Urinary bladder (tissue), 4 donors: ENCODE measurements around the gene CENPN. TPM values are rescaled to one million over a fixed set of nuclear protein-coding genes. Genes with fewer than 3 reads are reported as not detected.

Experiments
- DNase-seq: peaks from one replicate; pipeline ENCODE4 v3.0.0-alpha.2; 2015; ENCODE audit errors: extremely low spot score
- H3K27ac ChIP-seq: one replicate; pipeline ENCODE4 v1.5.1; 2013; ENCODE audit warnings: low read depth, mild to moderate bottlenecking, moderate library complexity
- H3K36me3 ChIP-seq: one replicate; pipeline ENCODE4 v1.6.1; 2013; ENCODE audit warnings: mild to moderate bottlenecking, moderate library complexity; ENCODE audit not compliant: insufficient read depth
- H3K4me1 ChIP-seq: one replicate; pipeline ENCODE4 v1.6.1; 2013; ENCODE audit warnings: mild to moderate bottlenecking, moderate library complexity; ENCODE audit not compliant: insufficient read depth
- H3K4me3 ChIP-seq: one replicate; pipeline ENCODE4 v1.5.1; 2013; ENCODE audit warnings: low read depth, low read length
- WGBS: extraction: QIAGEN DNeasy Blood & Tissue Kit; methylation state at CpG from one replicate; pipeline ENCODE4 v1.1.7; 2013; 5-methylcytosine and 5-hydroxymethylcytosine counted together
- polyA plus RNA-seq: library from polyadenylated mRNA; stranded (reverse); fragments of 200-250 nt; gene quantifications from one replicate; pipeline ENCODE4 v1.2.3, GENCODE V29; 2013
- total RNA-seq: library from RNA; depleted of rRNA; stranded (reverse); fragments of >200 nt; gene quantifications from one replicate; pipeline ENCODE4 v1.2.3, GENCODE V29; 2014
- donor health status: healthy with polysubstance abuse.
- donor health status: healthy.

CENPN gene
- total and polyA plus RNA-seq, 2 donors, result 3.4 to 37.5 TPM

DNA sequence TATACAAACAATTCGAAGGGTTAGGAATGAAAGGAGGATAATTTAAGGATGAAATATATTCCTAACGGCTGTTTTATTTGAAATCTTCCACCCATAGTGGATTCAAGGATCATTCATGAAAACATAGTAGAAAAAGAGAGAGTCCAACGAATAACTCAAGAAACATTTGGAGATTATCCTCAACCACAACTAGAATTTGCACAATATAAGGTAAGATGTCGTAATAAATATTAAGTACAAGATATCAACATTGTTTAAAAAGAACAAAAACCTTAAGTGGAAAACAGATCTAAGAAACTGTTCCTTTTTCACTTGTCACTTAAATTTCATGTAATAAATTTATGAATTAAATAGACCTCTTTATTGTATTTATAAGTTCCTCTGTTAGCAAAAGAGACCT lies 19.4 kb downstream of the CENPN start:
- Histone ChIP-seq H3K4me1 (no peaks in the 10 kb centered on the region), H3K27ac (no peak overlapping the region), H3K36me3 (peaks cover 1% of the 10 kb centered on the region), H3K4me3 (no peak overlapping the region)
- DNase-seq, result no peak
- 88% methylated on average over 4 of the region's 4 CpGs for WGBS

DNA sequence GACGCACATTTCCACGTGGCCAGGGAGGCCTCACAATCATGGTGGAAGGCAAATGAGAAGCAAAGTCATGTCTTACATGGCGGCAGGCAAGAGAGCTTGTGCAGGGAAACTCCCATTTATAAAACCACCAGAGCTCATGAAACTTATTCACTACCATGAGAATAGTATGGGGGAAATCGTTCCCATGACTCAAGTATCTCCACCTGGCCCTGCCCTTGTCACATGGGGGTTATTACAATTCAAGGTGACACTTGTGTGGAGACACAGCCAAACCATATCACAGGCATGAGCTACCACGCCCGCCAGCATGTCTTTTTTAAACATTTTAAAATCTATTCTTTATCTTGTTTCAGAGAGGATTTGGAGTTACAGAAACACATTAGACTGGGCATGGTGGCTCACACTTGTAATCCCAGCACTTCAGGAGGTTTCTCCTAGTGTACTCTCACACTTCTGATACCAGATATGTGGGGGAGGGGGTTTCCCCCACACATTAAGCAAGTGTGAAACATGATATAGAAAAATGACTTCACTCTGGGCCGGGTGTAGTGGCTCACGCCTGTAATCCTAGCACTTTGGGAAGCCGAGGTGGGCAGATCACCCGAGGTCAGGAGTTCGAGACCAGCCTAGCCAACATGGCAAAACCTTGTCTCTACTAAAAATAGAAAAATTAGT lies 23.1 kb downstream of the CENPN start:
- Histone ChIP-seq H3K27ac (no peak overlapping the region), H3K4me3 (no peak overlapping the region), H3K36me3 (no peaks in the 10 kb centered on the region), H3K4me1 (no peaks in the 10 kb centered on the region)
- no peak for DNase-seq
- 95% methylated on average over 11 of the region's 11 CpGs for whole genome bisulfite sequencing

DNA sequence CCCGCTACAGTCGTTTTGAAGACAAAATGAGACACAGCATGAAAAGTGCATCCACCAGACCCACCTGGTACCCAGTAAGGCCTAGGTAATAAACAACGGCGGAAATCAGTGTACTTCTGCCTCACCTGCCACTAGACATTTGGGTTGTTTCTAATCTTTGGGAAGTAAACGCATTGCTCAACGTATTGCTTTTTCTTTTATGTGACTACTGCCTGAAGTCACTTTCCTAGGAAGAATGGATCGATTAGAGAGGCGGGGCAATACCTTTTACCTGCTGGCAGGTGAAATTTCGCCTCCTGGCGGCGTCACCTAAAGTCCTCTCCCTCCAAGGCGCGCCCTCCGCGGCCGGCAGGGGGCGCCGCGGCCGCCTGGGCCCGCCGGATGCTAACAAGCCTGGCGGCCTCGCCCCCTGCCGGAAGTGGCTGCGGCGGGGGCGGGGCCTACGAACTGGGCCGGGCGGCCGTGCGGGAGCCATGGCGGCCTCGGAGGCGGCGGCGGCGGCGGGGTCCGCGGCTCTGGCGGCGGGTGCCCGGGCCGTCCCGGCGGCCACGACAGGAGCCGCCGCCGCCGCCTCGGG lies 28.5 kb downstream of the CENPN start, which contains the start of gene ATMIN:
Gene ATMIN (plus strand): TSS at position 445 of the 577 bp plus-strand sequence. CDS start 29 bp downstream, at position 474.
- peak; percentile 33 for DNase-seq
- peak within 1 kb of the TSS; percentile 96 for H3K4me3 ChIP-seq
- no peaks in the 10 kb centered on the region for H3K4me1 ChIP-seq
- H3K36me3 ChIP-seq, result no peaks in the 10 kb centered on the region
- 5% methylated on average over 54 of the region's 54 CpGs for WGBS
- H3K27ac ChIP-seq, result peak within 1 kb of the TSS; percentile 69

DNA sequence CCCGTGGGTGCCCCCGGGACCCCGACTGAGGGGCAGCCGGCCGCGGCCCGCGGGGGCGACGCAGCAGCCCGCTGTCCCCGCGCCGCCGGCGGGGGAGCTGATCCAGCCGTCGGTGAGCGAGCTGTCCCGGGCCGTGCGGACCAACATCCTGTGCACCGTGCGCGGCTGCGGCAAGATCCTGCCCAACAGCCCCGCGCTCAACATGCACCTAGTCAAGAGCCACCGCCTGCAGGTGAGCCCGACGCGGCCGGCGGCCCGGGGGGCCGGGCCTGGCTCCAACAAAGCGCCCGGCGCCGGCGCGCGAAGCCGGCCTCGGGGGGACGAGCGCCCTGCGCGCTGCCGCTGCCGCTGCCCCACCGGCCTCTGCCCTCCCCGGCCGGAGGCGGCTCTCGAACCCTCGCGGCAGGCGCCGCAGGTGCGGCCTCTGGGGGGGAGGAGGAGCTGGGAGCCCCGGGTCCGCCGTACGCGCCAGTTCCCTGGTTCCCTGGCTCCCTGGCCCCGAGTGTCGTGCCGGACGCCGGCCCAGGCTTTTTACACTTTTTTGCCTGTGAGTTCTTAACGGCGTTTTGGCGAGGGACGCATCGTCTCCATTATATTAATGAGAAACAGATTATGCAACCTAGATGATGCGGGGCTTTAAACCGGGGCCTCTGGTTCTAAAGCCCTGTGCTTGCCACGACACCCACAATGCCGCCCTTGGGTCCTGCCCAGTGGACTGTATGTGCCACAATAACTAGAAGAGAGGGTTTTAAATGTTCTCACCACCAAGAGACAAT lies 29.1 kb downstream of the CENPN start:
- no peak for DNase-seq
- Histone ChIP-seq H3K27ac (peak overlapping the region; percentile 69), H3K36me3 (no peaks in the 10 kb centered on the region), H3K4me1 (no peaks in the 10 kb centered on the region), H3K4me3 (peak overlapping the region; percentile 96)
- WGBS, result under 1% methylated on average over 80 of the region's 80 CpGs

DNA sequence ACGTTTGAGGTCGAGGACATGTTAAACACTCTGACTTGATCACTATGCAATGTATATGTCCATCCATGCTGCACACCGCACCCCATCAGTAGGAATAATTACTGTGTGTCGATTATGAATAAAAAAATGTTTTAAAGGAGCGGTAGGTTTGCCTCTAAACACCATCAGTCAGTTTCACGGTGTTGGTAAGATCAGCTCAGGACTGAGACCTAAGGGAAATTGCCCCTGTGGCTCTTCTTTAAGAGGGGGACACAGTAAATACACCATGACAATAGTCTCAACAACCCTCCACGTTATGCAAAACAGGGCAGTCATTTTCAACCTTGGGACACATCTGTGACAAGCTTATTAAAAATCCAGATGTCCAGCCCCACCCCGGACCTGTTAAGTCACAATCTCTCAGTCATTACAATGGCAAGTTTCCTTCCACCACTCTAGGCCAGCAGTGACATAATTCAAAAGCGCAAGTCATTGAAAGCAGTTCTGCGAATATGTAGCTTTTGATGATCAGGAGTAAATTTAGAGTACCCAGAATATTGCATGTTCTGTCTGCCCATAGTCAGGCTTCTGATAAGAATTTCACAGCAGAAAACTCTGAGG lies 29.8 kb downstream of the CENPN start:
- no peak for DNase-seq
- H3K27ac ChIP-seq, result no peak overlapping the region
- 29% methylated on average over 10 of the region's 10 CpGs for WGBS
- H3K4me3 ChIP-seq, result peak overlapping the region; percentile 96
- peaks cover 3% of the 10 kb centered on the region for H3K36me3 ChIP-seq
- H3K4me1 ChIP-seq, result no peaks in the 10 kb centered on the region

DNA sequence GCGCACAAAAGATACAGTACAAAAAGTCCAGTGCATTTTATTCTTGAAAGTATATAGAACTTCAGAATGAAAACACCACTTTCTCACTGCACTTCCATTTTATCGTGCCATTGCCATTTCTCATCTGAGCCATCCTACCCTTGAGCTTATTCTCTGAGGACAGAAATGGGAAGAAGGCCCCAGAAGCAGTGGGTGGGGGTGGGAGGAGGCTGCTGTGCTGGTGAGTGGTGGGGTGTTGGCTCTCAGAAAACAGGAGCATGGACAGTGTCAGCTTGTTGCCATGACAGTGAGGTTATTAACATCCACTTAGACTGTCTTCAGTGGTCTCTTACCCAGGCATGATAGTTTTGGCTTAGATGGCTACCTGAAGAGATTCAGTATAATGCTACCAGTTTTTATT lies 33.1 kb downstream of the CENPN start:
- no peak overlapping the region for H3K4me3 ChIP-seq
- peaks cover 11% of the 10 kb centered on the region for H3K36me3 ChIP-seq
- no peak for DNase-seq
- H3K4me1 ChIP-seq, result no peaks in the 10 kb centered on the region
- no peak overlapping the region for H3K27ac ChIP-seq
- WGBS, result 92% methylated on average over 2 of the region's 2 CpGs

DNA sequence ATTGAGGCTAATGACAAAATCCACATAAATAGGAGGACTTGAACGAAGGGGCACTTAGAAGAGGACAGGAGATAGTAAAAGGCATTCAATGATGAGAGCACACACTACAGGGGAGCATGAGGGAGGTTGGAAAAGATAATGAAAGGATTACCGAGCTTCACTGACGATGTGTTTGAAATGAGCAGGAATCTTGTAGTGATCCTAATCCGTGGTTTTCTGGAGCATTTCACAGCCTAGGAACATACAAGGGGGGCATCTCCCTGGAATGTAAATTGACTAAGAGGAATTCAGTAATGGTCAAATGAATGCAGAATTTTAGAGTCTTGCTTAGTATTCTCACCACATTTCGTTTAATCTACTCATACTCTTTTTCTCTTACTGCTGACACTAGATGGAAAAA lies 33.8 kb downstream of the CENPN start:
- 76% methylated on average over 5 of the region's 5 CpGs for WGBS
- no peak overlapping the region for H3K27ac ChIP-seq
- DNase-seq, result no peak
- peaks cover 11% of the 10 kb centered on the region for H3K36me3 ChIP-seq
- H3K4me1 ChIP-seq, result no peaks in the 10 kb centered on the region
- no peak overlapping the region for H3K4me3 ChIP-seq

DNA sequence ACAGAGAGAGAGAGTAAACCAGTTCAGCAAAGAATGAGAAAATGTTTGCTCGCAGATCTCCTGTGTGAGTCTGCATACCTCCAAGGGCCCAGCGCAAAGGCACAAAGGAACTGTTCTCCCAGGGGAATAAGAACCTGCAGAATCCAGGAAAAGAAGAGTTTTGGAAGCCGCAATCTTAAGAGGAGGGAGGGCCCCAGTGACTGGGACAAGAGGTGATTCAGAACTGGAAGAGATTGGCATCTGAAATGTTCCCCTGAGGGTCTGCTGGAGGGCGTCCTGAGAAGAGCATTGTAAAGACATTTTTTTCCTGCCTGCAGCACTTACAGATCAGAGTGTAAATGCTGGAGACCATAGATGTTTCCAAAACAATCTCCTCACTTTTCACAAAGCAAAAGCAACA lies 34.7 kb downstream of the CENPN start:
- H3K4me3 ChIP-seq, result no peak overlapping the region
- 90% methylated on average over 4 of the region's 4 CpGs for WGBS
- H3K4me1 ChIP-seq, result no peaks in the 10 kb centered on the region
- H3K27ac ChIP-seq, result no peak overlapping the region
- no peak for DNase-seq
- peaks cover 11% of the 10 kb centered on the region for H3K36me3 ChIP-seq

DNA sequence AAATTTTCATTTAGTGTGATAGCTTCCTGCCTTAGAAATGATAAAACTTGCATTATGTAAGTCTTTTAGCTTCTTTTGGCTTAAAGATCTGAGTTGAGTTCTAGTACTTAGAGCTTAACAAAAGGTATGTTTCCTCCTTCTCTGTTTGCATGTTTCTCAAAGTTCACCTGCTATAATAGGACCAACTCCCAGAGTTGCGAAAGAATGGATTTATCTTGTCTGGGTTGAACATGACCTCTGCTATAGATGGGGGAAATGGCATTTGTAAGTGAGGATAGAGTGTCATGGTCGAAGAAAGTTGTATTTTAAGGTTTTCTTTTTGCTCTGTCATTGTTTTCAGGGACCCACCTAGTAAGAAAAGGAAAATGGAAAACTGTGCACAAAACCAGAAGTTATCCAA lies 35.8 kb downstream of the CENPN start:
- Histone ChIP-seq H3K4me1 (no peaks in the 10 kb centered on the region), H3K27ac (no peak overlapping the region), H3K36me3 (peaks cover 11% of the 10 kb centered on the region), H3K4me3 (no peak overlapping the region)
- no peak for DNase-seq
- WGBS, result 96% methylated on average over 2 of the region's 2 CpGs

DNA sequence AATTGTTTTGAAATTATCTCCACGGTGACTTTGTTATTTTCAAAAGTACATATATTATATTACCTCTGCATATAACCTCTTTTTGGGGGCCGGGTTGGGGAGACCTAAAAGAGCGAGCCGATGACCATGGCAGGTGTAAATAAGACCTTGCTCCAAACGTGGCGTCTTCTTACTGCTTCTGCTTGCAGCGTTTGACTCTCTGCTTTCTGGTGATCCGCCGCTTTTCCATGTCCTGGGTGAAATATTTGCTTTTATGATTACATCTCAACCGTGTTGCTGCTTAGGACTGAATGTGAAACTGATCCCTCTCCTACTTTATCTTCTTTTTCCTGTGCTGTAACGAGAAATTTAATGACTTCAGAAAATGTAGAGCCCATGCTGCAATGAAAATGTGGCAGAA lies 46.7 kb downstream of the CENPN start:
- DNase-seq, result no peak
- H3K36me3 ChIP-seq, result peaks cover 1% of the 10 kb centered on the region
- H3K4me3 ChIP-seq, result no peak overlapping the region
- WGBS, result 70% methylated on average over 11 of the region's 11 CpGs
- H3K4me1 ChIP-seq, result no peaks in the 10 kb centered on the region
- no peak overlapping the region for H3K27ac ChIP-seq

DNA sequence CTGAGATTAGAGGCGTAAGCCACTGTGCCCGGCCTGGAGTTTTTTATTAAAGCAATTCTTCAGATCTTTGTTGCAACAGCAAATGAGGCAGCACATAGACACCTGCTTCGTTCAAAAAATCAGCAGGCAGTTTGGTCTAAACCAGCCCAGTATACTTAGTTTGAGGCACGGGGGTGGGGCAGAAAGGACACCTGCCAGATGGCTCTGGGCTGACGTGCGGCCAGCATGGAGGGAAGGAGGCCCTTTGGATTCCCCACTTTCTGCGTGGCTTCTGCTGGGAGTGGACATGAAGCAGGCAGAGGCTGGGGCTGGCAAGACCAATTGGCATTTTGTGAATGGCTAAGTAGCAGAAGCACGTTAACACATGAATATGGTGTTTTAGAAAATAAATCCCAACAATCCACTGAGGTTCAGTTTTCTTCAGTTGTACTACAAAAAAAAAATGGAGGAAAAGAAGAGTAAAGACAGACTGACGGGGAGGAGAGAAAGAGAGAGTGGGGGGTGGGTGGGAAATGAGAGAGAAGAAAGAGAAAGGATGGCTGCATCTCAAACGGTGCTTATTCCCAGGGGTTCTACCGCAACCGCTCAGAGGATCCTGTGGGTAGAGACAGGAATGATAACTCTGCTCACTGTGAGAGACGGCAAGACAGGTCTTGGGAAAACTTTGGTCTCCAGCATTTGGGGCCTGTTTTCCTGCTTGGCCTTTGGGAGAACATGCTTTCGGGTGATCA lies 53.7 kb downstream of the CENPN start:
- no peak overlapping the region for H3K27ac ChIP-seq
- peaks cover 1% of the 10 kb centered on the region for H3K36me3 ChIP-seq
- H3K4me1 ChIP-seq, result no peaks in the 10 kb centered on the region
- 84% methylated on average over 14 of the region's 14 CpGs for WGBS
- H3K4me3 ChIP-seq, result no peak overlapping the region
- DNase-seq, result no peak

DNA sequence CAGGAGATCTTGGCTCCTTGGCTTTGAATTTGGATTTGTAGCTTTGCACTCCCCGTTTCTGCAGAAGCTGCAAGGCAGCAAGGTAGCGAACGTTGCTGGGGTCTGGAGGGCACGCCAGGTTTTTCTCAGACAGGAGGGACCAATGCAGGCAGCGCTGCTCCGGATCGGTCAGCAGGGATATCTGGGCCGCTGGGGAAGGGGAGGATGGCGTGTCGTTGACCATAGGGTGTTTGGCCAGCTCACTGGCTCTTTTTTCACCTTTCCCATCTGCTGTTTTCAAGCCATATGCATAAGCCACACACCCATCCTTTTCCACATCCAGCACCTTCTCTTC lies 54.3 kb downstream of the CENPN start:
- Histone ChIP-seq H3K4me3 (no peak overlapping the region), H3K36me3 (peaks cover 1% of the 10 kb centered on the region), H3K4me1 (no peaks in the 10 kb centered on the region), H3K27ac (no peak overlapping the region)
- WGBS, result 83% methylated on average over 10 of the region's 10 CpGs
- DNase-seq, result no peak

DNA sequence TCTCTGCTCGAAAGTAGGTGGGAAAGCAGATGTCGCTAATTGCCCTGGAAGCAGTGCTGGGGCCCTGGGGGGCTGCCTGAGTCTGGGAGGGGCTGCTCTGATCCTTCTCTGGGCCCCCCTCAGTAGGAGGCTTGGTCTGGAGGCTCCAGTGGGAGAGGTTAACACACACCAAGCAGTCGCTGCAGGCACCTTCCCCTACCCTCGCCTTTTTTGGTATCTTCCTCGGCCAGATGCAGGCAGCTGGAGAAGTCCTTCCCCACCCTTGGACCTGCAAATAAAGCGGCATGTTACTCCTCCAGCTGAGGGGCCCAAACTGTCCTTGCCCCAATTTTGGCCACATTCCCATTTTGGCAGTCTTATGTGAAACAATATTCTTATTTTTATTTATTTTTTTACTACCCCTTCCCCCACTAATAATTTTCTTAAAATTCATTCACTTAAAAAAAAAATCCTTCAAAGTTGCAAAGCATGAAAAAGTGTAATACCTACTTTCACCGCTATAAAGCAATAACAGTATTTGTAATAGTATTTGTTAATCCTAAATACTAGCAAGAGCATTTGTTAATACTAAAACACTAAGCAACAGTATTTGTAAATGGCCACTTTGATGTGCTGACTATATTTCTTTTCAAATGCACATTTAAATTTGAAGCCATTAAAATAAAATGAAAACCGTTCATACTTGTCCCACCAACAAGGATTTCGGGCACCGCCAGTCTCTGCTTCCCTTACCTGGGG lies 55.0 kb downstream of the CENPN start:
- Histone ChIP-seq H3K4me1 (no peaks in the 10 kb centered on the region), H3K36me3 (no peaks in the 10 kb centered on the region), H3K27ac (no peak overlapping the region), H3K4me3 (no peak overlapping the region)
- no peak for DNase-seq
- WGBS, result 77% methylated on average over 10 of the region's 10 CpGs
